Measurements from ENCODE around the gene MNS1. TPM values are rescaled to one million over a fixed set of nuclear protein-coding genes. Genes with fewer than 3 reads are reported as not detected.

Gene MNS1
- 1.9 TPM for polyA plus RNA-seq (2012; ENCODE audit: insufficient read length, low read depth)

GRCh38 chr15:56464893-56465520 is at the start of gene MNS1:
Gene MNS1 (minus strand): TSS chr15:56465137. CDS start chr15:56464972, 165 bp downstream.
- TF ChIP-seq POLR2AphosphoS5 (IDR thresholded peaks at IDR 0.05; ENCODE audit: low read depth, low read length), result peak; percentile 73
- TF ChIP-seq TAF1 (IDR thresholded peaks at IDR 0.05; ENCODE audit: borderline replicate concordance, insufficient read depth, low read length), result no peak
- 0 out of 4 replicates have a peak, but pooled peaks of 1 of the 2 experiments have one; percentile 27 for TF ChIP-seq REST (IDR thresholded peaks at IDR 0.05; ENCODE audit: insufficient read depth in 1 of 2, low read depth in 2 of 2, low read length in 2 of 2)
- TF ChIP-seq FOXP2 (optimal IDR thresholded peaks at IDR 0.05; ENCODE audit: borderline replicate concordance, extremely low read depth, extremely low read length, insufficient read depth), result peak; percentile 98
- TF ChIP-seq SIN3A (IDR thresholded peaks at IDR 0.05; ENCODE audit: borderline replicate concordance, insufficient read depth, low read length), result peak; percentile 86; the same call in 1 of the 2 replicates

GRCh38 chr15:56496635-56497034 is 31.7 kb upstream of the MNS1 start:
- TF ChIP-seq FOXP2 (optimal IDR thresholded peaks at IDR 0.05; ENCODE audit: borderline replicate concordance, extremely low read depth, extremely low read length, insufficient read depth) (no peak), POLR2AphosphoS5 (IDR thresholded peaks at IDR 0.05; ENCODE audit: low read depth, low read length) (no peak), SIN3A (IDR thresholded peaks at IDR 0.05; ENCODE audit: borderline replicate concordance, insufficient read depth, low read length) (no peak), TAF1 (IDR thresholded peaks at IDR 0.05; ENCODE audit: borderline replicate concordance, insufficient read depth, low read length) (no peak), REST (IDR thresholded peaks at IDR 0.05; ENCODE audit: insufficient read depth in 1 of 2, low read depth in 2 of 2, low read length in 2 of 2) (no peak)

- no peak for TF ChIP-seq FOXP2 (optimal IDR thresholded peaks at IDR 0.05; ENCODE audit: borderline replicate concordance, extremely low read depth, extremely low read length, insufficient read depth)
- no peak for TF ChIP-seq TAF1 (IDR thresholded peaks at IDR 0.05; ENCODE audit: borderline replicate concordance, insufficient read depth, low read length)
These were observed 30.6 kb upstream of the MNS1 start for GRCh38 chr15:56495533-56495932.

- no peak for TF ChIP-seq TAF1 (IDR thresholded peaks at IDR 0.05; ENCODE audit: borderline replicate concordance, insufficient read depth, low read length)
- TF ChIP-seq REST (IDR thresholded peaks at IDR 0.05; ENCODE audit: insufficient read depth in 1 of 2, low read depth in 2 of 2, low read length in 2 of 2), result no peak
- TF ChIP-seq SIN3A (IDR thresholded peaks at IDR 0.05; ENCODE audit: borderline replicate concordance, insufficient read depth, low read length), result no peak
- TF ChIP-seq POLR2AphosphoS5 (IDR thresholded peaks at IDR 0.05; ENCODE audit: low read depth, low read length), result no peak
- TF ChIP-seq FOXP2 (optimal IDR thresholded peaks at IDR 0.05; ENCODE audit: borderline replicate concordance, extremely low read depth, extremely low read length, insufficient read depth), result no peak
These were observed 30.1 kb upstream of the MNS1 start for GRCh38 chr15:56495053-56495452.

- TF ChIP-seq POLR2AphosphoS5 (IDR thresholded peaks at IDR 0.05; ENCODE audit: low read depth, low read length) (no peak), TAF1 (IDR thresholded peaks at IDR 0.05; ENCODE audit: borderline replicate concordance, insufficient read depth, low read length) (no peak), FOXP2 (optimal IDR thresholded peaks at IDR 0.05; ENCODE audit: borderline replicate concordance, extremely low read depth, extremely low read length, insufficient read depth) (no peak), REST (IDR thresholded peaks at IDR 0.05; ENCODE audit: insufficient read depth in 1 of 2, low read depth in 2 of 2, low read length in 2 of 2) (no peak), SIN3A (IDR thresholded peaks at IDR 0.05; ENCODE audit: borderline replicate concordance, insufficient read depth, low read length) (no peak)
These were observed 28.0 kb upstream of the MNS1 start for GRCh38 chr15:56492791-56493555.

Measured in PFSK-1 (cell line).